ENCODE results near the gene POLR1C.
"Not testable (repeated sequence)": the region's sequence is repeated elsewhere in the genome, so short reads cannot be mapped to it uniquely, and the experiment has no call there.

POLR1C gene, protein sequence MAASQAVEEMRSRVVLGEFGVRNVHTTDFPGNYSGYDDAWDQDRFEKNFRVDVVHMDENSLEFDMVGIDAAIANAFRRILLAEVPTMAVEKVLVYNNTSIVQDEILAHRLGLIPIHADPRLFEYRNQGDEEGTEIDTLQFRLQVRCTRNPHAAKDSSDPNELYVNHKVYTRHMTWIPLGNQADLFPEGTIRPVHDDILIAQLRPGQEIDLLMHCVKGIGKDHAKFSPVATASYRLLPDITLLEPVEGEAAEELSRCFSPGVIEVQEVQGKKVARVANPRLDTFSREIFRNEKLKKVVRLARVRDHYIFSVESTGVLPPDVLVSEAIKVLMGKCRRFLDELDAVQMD

DNA sequence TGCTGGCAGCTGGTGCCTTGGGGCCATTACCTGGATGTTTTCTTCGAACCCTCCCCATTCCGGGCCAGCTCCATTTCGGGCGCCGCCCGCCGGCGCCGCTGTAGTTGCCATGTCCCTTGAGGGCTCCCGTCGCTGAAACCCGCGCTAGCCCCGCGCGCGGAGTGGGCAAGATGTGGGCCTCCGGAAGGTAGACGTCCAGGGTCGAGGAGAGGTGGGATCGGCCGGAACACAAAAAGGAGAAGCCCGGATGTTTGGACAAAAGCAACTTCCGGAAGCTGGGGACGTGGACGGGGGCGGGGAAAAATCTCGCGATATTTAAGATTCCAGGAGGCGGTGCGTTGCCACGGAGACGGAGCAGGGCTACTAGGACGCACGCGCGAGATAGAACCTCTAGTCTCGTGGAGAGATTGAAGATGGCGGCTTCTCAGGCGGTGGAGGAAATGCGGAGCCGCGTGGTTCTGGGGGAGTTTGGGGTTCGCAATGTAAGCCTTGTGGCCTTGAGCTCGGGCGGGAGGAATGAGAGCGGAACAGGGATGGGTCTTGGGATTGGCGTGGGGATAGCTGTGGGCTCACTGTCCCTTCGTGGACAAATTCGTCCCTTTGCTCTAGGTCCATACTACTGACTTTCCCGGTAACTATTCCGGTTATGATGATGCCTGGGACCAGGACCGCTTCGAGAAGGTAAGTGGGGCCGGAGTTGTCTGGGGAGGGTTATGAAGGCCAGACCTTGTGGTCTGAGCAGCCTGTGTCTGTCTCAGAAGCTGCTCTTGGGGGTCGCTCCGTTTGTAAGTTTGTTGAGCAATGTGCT is at the start of gene POLR1C, which contains the start of gene YIPF3:
Gene POLR1C, plus strand, starts transcription at position 393 of the 808 bp plus-strand sequence. Its CDS starts 21 bp downstream, at position 414.
Gene YIPF3, minus strand, starts transcription at position 230 of the 808 bp plus-strand sequence. Its CDS starts 119 bp downstream, at position 111.
- peak; percentile 97 for DNase-seq

DNA sequence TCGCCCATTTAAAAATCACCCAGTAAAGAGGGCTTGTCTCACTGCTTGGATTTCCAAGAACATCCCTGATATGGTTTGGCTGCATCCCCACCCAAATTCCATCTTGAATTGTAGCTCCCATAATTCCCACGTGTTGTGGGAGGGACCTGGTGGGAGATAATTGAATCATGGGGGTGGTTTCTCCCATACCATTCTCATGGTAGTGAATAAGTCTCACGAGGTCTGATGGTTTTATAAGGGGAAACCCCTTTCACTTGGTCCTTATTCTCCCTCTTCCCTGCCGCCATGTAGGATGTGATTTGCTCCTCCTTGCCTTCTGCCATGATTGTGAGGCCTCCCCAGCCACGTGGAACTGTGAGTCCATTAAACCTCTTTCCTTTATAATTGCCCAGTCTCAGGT is 49.6 kb upstream of the POLR1C start:
- DNase-seq = not testable (repeated sequence)

DNA sequence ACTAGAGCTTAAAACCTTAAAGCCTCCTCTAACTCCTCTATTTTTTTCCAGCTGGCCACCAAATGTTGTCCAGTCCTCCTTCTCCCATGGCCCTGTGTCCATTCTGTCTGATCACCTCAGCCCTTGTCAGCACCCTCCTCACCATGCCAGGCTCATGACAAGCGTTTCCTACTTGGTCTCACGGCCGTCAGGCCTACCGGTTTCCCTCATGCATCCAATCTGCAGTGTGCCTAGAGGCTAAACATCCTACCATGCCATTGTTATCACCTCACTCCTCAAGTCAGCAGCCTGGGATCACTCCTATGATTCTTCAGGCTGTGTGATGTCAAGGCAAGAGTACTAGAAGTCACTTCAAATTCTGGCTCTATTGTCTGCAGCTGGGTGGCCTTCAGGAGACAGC is 49.1 kb upstream of the POLR1C start:
- no peak for DNase-seq

DNA sequence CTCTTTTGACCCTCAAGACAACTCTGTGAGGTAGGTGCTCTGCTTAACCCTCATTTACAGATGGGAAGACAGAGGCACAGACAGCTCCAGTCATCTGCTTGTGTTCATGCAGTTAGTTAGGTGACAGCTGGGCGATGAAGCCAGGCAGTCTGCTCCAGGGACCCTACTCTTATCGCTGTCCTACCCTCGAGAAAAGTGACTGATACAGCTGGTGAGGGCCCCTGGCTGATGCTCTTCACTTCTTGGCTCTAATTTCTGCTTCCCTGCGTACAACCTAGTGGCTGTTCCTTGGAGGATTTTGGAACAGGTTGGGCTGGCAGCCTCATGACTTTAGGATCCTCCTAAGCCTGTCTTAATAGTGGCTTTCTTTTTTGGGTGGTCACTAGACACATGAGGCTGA is 48.6 kb upstream of the POLR1C start:
- DNase-seq = no peak

DNA sequence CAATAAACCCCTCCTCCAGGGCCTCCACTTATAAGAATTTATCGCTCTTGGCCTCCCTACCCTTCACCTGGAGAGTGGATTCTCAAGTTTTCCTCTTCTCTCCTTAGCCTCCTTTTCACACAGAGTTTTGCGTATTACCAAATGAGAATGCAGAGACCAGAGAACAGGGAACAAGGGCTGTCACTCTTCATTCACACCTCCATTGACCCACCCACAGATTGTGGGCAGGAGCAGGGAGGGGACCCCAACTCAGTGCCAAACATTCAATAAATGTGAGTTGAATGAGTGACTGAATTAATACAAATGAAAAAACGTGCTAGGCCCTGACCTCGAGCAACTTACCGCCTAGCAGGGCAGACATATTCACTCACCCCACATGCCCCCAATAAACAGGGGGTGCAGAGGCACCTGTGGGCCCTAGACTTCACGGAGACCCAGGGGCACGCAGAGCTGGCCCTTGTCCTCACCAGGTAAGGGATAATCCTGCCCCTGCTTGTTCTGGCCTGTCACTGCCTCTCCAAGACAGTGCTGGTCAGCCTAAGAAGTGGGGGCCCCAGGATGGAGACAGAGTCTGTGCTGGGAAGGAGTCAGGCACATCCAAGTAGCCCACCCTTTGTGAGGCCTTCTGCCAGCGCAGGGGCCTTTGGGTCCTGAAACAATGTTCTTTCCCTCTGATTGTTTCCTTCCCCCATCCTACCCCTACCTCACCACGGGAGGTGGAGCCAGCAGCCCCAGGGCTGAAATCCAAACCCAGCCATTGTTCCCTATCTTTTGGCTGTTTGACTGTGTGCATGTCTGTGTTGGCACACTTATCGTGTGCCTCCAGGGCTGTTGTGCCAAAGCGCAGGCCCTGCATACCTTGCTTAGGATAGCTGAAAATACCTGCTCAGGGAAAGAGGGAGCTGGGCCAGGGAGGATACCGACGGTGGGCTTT is 47.9 kb upstream of the POLR1C start:
- DNase-seq = no peak

DNA sequence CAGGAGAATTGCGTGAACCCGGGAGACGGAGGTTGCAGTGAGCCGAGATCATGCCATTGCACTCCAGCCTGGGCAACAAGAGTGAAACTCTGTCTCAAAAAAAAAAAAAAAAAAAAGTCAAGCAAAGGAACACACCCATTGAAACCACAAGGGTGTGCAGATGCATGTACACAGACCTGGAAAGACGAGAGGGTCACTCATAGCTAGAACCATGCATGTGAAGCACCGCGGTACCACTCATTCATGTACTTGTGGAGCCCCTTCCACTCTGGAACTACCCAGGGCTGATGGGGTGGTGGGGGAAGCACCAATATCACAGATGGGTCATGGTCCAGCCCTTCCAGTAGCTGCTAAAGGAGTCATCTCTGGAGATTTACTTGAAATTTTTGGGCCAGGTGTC is 46.9 kb upstream of the POLR1C start:
- DNase-seq = no peak

DNA sequence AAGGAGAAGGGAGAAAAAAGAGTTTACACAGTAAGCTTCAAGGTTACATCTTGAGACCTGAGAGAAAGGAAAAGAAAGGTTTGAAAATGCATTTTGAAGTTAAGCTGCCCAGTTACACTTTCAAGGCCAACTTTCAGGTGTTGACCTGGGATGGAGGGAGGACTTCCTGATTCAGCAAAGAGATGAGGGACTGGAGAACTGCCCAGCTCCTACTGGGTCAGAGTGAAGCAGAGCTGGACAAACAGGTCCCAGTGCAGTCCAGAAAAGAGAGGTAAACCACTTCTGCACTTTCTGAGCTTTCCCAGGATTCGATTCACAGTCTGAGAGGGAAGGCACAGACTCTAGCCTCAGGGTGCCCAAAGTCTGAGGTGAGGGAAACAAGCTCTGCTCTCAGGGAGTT is 45.5 kb upstream of the POLR1C start:
- DNase-seq = no peak

DNA sequence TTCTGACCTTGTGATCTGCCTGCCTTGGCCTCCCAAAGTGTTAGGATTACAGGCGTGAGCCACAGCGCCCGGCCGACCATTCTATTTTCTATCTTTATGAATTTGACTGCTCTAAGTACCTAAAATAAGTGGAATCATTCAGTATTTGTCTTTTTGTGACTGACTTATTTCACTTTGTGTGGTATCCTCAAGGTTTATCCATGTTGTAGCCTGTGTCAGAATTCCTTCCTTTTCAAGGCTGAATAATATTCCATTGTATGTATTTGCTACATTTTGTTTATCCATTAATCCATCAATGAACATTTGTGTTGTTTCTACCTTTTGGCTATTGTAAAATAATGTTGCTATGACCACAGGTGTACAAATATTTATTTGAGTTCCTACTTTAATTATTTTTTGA is 44.4 kb upstream of the POLR1C start:
- DNase-seq = no peak

DNA sequence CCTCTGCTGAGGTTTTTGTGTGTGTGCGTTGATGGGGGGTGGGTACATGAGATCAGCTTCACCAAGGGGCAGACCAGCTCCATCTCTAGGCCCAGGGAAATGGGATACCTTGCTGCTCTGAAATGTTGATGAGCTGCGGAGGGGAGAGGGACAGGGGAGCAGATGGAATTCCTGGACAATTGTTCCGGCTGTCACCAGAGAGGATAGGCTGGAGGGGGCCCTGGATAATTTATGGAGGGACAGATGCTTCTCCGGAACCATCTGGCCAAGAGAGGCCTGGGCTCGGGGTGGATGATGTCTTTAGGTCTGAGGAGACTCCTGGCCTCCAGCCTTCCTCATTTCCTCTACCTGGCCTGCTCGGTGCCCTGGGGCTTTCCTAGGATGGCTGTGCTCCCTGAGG is 41.4 kb upstream of the POLR1C start:
- DNase-seq = no peak

DNA sequence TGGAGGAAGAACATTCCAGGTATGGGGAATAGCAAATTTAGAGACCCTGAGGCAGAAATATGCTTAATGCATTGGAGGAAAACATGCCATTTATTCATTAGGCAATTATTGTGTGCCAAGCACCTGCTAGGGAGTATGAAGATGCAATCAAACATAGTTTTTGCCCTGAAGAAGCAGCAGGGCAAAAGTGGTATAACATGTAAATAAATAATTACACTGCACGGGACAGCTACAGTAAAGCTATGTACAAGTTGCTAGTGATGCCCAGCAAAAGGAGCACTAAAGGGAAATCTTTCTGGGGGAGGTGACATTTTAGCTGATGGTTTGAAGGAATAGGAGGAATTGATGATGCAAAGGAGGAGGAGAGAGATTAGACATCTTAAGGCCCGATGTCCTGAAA is 40.1 kb upstream of the POLR1C start:
- no peak for DNase-seq

DNA sequence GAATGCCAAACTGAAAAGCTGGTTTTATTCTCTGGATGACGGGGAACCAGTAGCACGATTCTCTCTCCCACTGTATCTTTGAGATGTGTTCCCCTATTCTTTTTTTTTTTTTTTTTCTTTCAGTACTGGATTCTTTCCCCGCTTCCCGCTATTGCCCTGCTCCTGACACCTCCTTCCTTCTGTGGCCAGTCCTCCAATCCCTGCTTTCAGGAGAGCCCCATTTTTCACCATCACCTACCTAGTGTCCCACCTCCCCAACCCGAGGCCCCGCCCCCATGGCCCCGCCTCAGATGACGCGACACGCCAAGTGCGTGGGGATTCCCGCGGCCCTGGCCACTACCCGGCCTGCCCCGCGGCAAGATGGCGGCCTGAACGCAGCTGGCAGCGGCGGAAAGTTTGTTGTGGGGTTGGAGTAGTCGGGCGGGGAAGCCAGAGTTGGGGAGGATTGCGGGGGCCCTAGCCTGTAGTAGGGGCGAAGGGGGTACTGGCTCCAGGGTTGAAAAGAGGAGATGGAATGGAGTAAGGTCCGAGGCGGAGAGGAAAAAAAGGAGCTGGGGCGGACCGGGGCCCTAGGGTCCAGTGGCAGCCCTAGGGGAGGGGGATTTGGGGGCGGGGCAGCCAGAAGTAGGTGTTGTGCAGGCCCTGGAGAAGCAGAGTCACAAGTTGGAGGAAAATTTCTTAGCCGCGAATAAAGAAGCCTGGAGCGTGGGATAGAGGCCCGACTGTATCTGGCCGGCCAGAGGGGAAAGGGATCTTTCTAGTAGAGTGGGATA is 39.5 kb upstream of the POLR1C start, which contains the start of gene TJAP1:
Gene TJAP1, plus strand, starts transcription at position 336 of the 773 bp plus-strand sequence. CDS start 21,432 bp downstream, outside the sequence.
- DNase-seq = peak; percentile 96

DNA sequence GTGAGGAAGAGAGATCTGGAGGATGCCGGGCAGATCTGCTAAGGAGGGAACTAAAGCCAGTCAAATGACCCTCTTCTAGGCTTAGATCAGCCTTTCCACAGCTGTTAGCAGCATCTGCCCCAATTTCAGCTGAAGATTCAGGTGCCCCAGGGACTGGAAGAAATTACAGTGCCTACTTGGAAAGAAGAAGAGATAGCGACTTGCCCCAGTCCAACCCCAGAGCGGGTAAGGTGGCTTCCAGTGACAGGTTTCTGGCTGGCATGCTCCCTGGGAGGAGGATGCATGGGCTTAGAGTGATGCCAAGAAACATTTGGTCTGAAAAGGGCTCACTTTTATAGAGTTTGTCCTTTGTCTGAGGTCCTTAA is 38.9 kb upstream of the POLR1C start:
- DNase-seq = no peak

DNA sequence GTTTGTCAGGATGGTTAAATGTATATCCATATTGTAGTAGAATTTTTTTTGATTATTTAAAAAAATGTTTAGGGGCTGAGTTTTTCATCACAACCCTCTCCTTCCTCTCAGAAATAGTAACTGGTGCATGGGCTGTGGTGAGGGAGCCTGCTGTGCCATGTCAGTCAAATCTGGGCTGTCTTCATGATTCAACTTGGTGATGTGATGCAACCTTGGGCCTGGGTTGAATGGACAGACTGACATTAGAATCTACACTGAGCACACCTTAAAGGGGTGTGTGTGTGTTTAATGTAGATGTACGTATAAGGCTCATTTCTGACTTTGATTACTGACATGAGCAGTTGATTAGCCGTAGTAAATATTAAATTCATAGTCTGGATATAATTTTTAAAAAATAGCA is 35.8 kb upstream of the POLR1C start:
- no peak for DNase-seq

DNA sequence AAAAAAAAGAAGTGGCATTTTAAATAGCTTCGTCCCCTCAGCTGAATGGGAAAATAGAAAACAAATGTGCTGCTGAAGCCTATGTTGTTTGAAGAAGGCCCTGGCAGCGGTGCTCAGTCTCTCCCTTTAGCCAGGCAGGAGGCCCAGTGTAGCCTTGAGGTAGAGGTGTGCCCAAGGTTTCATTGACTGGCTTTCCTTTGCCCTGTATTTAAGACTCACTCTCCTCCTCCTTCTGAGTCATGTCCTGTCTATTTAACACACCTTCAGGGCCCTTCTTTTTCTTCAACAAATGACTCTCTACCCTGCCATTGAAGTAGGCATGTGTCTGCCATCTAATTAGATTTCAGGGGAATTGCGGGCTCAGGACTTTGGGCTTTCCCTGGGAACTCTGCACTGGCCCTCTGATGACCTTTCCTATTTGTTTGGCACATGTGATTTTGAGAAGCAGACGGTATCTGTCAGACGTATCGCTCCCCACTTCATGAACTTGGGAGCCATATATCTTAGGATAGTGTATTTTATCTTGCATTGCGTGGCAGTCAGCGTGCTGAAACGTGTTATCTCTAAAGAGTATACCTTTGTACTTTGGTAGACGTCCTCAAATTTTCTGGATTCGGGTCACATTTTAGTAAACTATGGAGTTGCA is 35.2 kb upstream of the POLR1C start:
- no peak for DNase-seq

DNA sequence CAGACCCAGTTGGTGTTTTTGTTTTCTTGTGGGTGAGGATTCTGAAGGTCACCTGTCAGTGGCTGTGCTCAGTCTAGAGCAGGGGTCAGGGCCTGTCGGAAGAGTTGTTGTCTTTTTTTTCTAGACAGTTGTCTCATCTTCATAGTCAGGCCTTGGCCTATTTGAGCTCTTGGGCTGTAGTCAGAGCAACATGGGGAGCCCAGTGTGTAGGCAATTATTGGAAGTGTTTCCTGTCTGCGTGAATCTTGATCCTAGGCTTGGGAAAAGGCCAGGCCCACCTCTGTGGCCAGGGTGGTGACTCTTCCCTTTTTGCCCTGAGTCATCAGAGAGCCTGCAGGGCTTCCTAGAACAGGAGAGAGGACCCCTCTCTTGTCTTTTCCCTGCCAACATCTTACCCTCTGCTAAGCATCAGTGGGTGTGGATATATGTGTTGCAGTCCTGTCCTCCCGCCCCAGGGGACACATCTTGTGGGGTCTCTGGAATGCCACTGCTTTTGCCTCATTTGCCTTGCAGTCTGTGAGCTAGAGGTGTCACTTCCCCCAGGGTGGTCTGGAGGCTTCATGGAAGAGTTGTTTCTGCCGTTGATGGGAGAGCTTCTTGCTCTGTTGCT is 28.1 kb upstream of the POLR1C start:
- DNase-seq = no peak

DNA sequence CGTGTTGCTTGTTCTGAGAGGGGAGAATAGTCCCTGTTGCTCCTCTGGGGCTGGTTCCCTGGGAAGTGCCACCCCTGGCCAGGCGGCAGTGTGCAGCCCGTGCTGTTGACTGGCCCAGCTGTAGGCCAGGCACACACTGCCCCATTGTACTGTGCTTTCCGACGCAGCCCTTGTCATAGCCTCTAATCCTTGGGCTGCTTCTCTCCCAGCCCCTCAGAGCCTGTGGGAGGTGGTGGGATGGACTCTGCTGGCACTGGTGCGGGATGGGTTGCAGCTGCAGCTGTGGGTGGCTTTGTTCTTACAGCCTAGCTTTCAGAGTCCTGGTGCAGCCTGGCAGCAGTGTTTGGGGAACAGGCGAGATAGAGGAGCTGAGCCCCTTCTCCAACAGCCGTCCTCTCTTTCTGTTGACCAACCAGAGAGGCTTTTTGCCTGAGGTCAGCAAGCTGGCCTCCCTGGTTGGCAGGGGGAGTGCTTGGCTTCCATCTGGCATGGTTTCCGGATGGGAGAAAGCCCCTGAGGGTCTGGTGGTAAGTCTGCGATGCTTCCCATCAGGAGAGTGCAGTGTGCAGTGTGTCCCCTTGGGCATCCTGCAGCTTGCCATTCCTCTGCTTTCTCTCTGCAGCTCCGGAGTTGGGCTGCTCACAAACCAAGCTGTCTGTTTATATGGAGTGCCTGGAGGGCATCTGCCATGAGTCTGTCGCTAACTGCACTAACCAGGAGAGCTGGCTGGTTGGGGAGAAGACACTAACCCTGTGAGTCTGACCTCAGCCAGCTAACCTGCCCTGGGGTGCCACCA is 27.4 kb upstream of the POLR1C start:
- no peak for DNase-seq

DNA sequence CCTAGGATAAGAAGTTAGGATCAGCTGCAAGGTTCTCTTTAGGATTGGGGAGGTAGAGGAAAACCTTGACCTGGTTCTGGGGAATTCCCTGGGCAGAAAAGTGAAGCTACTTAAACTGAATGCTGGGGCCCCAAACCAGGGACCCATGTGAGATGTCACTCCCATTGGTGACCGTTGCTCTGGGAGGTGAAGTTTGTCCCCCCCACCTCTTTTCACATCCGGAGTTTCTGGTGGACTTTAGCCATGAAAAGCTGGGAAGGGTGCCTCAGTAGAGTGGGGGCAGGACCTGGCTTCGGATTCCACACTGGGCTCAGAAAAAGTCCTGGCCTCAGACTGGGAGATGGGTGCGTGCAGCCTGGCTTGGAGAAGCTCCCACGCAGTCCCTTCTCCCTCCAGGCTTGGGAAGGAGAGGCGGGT is 26.4 kb upstream of the POLR1C start:
- DNase-seq = no peak

DNA sequence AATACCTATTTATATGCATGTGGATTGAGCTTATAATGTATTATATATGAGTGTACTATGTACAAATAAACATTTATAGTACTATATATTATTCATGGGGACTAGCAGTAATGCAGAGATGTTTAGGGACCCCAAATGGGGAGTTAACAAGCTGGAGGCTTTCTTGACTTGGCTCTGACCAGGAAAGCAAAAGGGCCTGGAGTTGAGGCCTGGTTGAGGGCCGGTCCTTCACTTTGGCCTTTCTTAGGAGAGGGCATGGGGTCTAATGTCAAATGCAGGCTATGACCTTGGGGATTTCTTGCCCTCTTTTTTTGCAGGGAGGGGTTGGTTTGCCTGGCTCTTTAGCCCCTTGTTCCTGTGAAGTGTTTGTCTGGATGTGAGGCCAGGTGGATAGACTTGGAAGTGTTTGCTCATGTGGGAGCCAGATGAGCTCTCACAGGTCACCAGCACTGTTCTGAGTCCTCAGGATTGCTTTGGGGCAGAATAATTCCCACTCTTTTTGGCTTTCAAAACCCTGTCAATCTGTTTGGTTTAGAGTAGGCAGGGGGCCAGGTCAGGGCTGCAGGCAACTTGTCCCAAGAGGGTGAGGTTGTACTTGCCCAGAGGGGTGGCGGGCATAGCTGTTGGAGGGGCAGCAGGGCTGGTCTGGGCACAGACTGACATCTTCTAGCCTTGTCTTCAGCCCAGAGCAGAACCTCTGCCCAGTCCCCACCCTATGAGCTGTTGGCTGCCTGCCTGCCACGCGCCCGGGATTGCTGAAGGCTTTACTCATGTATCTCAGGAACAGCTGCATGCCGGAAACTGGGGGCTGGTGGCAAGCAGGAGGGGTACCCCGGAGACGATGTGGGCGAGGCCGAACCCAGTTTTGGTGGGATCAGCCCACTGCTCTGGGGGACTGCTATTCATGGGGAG is 24.9 kb upstream of the POLR1C start:
- no peak for DNase-seq

DNA sequence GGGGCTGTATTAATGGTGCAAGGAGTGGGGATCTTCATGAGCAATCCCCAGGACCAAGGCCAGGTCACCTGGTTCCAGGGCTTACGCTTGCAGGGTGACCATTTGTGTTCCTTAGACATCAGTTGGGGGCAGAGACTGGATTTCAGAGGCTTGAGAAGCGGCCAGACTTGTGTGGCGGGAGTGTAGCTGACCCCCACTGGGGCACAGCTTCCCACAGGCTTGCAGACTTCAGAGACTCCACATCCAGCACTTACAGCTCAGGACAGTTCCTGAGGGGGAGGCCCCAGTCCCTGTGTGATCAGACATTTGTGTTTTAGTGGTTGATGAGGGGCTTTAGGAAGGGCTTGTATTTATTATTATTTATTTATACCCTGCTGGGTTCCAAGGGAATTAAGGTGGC is 24.2 kb upstream of the POLR1C start:
- no peak for DNase-seq

Measured in activated gamma-delta T cell treated with Interleukin-2 at 50 U/mL for 16 hours (primary cell).